Endothelial cell of umbilical vein (primary cell): ENCODE measurements around the gene CNTNAP2. TPM values are rescaled to one million over a fixed set of nuclear protein-coding genes. Genes with fewer than 3 reads are reported as not detected.

Experiments used
- BruUV-seq: library from RNA; stranded (reverse); fragments of 400-500 nt; replicated peaks from 2 replicates; lab custom pipeline; 2021; lab: Mats Ljungman, UMichigan
- CTCF ChIA-PET: fragments of 300-600, 350-600 bp; sonication (Branson Sonifier 250); formaldehyde crosslinking; loops from one replicate; lab custom pipeline; 2021; ENCODE audit warnings: antibody characterized with exemption, inconsistent platforms; lab: Charles Lee
- POLR2A ChIA-PET: fragments of 300-600, 350-600 bp; sonication (Branson Sonifier 250); formaldehyde crosslinking; loops from one replicate; lab custom pipeline; 2021; ENCODE audit warnings: antibody characterized with exemption, inconsistent platforms; lab: Charles Lee
- DNase-seq: peaks from one replicate; pipeline ENCODE4 v3.0.0-alpha.2; 2011; ENCODE audit warnings: low read depth, low spot score
- FAIRE-seq: peaks from 2 replicates; lab custom pipeline; 2011; peaks lifted over from hg19 to GRCh38; lab: Jason Lieb, UNC
- H2AFZ ChIP-seq: 2 replicates; pipeline ENCODE4 v1.6.0; 2012; ENCODE audit warnings: low read depth, low read length, control low read depth, inconsistent platforms
- H3K27ac ChIP-seq: 2 replicates; pipeline ENCODE4 v1.5.1; 2011; ENCODE audit warnings: low read depth, mild to moderate bottlenecking, control low read depth, low read length, moderate library complexity; ENCODE audit not compliant: insufficient read depth
- H3K27me3 ChIP-seq, 2 experiments: 2 replicates each; pipeline versions ENCODE4 v1.6.0 to v1.6.1; 2011; ENCODE audit warnings: low read length in 2 of 2, mixed read lengths in 1 of 2; ENCODE audit not compliant: control insufficient read depth in 2 of 2, insufficient read depth in 2 of 2
- H3K36me3 ChIP-seq, 2 experiments: 2 replicates in 1 of 2; 3 replicates in 1 of 2; pipeline ENCODE4 v1.5.1; 2011; ENCODE audit warnings: low read length in 2 of 2, mild to moderate bottlenecking in 1 of 2, moderate library complexity in 1 of 2; ENCODE audit not compliant: control insufficient read depth in 2 of 2, insufficient read depth in 2 of 2; ENCODE audit errors: extremely low read depth in 1 of 2
- H3K4me1 ChIP-seq: 3 replicates; pipeline ENCODE4 v1.5.1; 2011; ENCODE audit warnings: mild to moderate bottlenecking, low read length; ENCODE audit not compliant: control insufficient read depth, insufficient read depth; ENCODE audit errors: extremely low read depth
- H3K4me2 ChIP-seq: 2 replicates; pipeline ENCODE4 v1.6.1; 2011; ENCODE audit warnings: low read length, control low read depth, mixed read lengths; ENCODE audit not compliant: insufficient read depth
- H3K4me3 ChIP-seq, 3 experiments: fragments of 200-600 bp in 1 of 3; sonication (generic), shearing (Covaris generic) in 1 of 3; replicated peaks in 1 of 3; 2 replicates each; pipeline ENCODE4 v1.5.1; 2011 to 2016; ENCODE audit warnings: control low read depth in 3 of 3, low read length in 3 of 3, mild to moderate bottlenecking in 2 of 3, inconsistent platforms in 1 of 3, low read depth in 1 of 3, moderate library complexity in 1 of 3; ENCODE audit not compliant: insufficient read depth in 1 of 3
- H3K79me2 ChIP-seq: 2 replicates; pipeline ENCODE4 v1.6.0; 2012; ENCODE audit warnings: low read length, inconsistent platforms; ENCODE audit not compliant: control insufficient read depth, insufficient read depth
- H3K9ac ChIP-seq: replicated peaks from 2 replicates; pipeline ENCODE3; 2011; ENCODE audit warnings: low read length, control low read depth; ENCODE audit not compliant: insufficient read depth; ENCODE audit errors: extremely low read depth
- H3K9me1 ChIP-seq: replicated peaks from 3 replicates; pipeline ENCODE4 v1.6.0; 2011; ENCODE audit warnings: mild to moderate bottlenecking, low read length; ENCODE audit not compliant: control insufficient read depth, insufficient read depth; ENCODE audit errors: extremely low read depth
- H3K9me3 ChIP-seq: replicated peaks from 2 replicates; pipeline ENCODE4 v1.5.1; 2012; ENCODE audit warnings: low read length, inconsistent platforms; ENCODE audit not compliant: control insufficient read depth, insufficient read depth
- H4K20me1 ChIP-seq: replicated peaks from 2 replicates; pipeline ENCODE3; 2011; ENCODE audit warnings: mild to moderate bottlenecking, low read length; ENCODE audit not compliant: control insufficient read depth, insufficient read depth; ENCODE audit errors: extremely low read depth
- EZH2 ChIP-seq: IDR thresholded peaks from 2 replicates; pipeline ENCODE4 v1.6.1; 2012; ENCODE audit warnings: borderline replicate concordance, low read depth, mild to moderate bottlenecking, moderate library complexity, low read length, inconsistent platforms; ENCODE audit not compliant: severe bottlenecking
- FOS ChIP-seq: IDR thresholded peaks from 2 replicates; pipeline ENCODE4 v1.6.1; 2011; ENCODE audit warnings: mild to moderate bottlenecking, low read length, moderate library complexity, borderline replicate concordance; ENCODE audit not compliant: insufficient read depth
- GATA2 ChIP-seq: IDR thresholded peaks from 2 replicates; pipeline ENCODE4 v1.7.0; 2011; ENCODE audit warnings: low read depth, mild to moderate bottlenecking, moderate library complexity, mixed read lengths, low read length; ENCODE audit not compliant: insufficient read length, insufficient read depth
- JUN ChIP-seq: IDR thresholded peaks from 2 replicates; pipeline ENCODE4 v1.6.1; 2011; ENCODE audit warnings: borderline replicate concordance, low read depth; ENCODE audit not compliant: insufficient read length, insufficient read depth
- MYC ChIP-seq: IDR thresholded peaks from one replicate; pipeline ENCODE4 v1.6.1; 2011; ENCODE audit warnings: mild to moderate bottlenecking, low read depth, low read length
- POLR2A ChIP-seq: IDR thresholded peaks from 2 replicates; pipeline ENCODE4 v1.6.1; 2012; ENCODE audit warnings: low read depth, mild to moderate bottlenecking, control low read depth, low read length
- POLR2AphosphoS5 ChIP-seq: IDR thresholded peaks from 2 replicates; pipeline ENCODE4 v1.6.1; 2012; ENCODE audit warnings: low read depth, mild to moderate bottlenecking, control low read depth, low read length, moderate library complexity; ENCODE audit not compliant: insufficient read depth
- dilution Hi-C: fragments of 300-500 bp; cut with MboI; formaldehyde crosslinking; loops from one replicate; pipeline ENCODE4 v1.15.0; 2019; ENCODE audit warnings: low sequenced_read_pairs; ENCODE audit not compliant: extremely low pct_ligation_motif_present
- intact Hi-C: fragments of 100-400 bp; cut with micrococcal nuclease; formaldehyde crosslinking; loops from one replicate; pipeline ENCODE4 v1.10.0; 2022
- polyA plus RNA-seq, 4 experiments: library from polyadenylated mRNA; depleted of rRNA in 3 of 4; stranded (reverse) in 3 of 4; unstranded in 1 of 4; fragments of >200 nt; gene quantifications; 2 replicates each; pipeline versions ENCODE4 v1.2.1 to v1.2.3, GENCODE V29; 2011 to 2012; ENCODE audit warnings: missing spikeins in 1 of 4
- total RNA-seq: library from RNA; stranded (reverse); gene quantifications from 2 replicates; pipeline ENCODE4 v1.2.3, GENCODE V29; 2021
- TF ChIP-seq, protein P1 (sequence below), 2 donors: IDR thresholded peaks; 1 replicate in 1 of 2; 2 replicates in 1 of 2; pipeline ENCODE4 v1.5.1; 2011; ENCODE audit warnings: low read length in 2 of 2, mild to moderate bottlenecking in 2 of 2, moderate library complexity in 2 of 2, control low read depth in 1 of 2, inconsistent platforms in 1 of 2, low read depth in 1 of 2; ENCODE audit not compliant: insufficient read depth in 1 of 2; ENCODE audit errors: extremely low read depth in 1 of 2
- TF ChIP-seq, protein P2 (sequence below): IDR thresholded peaks from 2 replicates; pipeline ENCODE4 v1.6.1; 2011; ENCODE audit not compliant: insufficient read depth, insufficient read length

The CNTNAP2 gene
- total and polyA plus RNA-seq, 2 donors (not counting 3 experiments of a cell fraction or from before 2014, with no cell fraction given): not detected

DNA sequence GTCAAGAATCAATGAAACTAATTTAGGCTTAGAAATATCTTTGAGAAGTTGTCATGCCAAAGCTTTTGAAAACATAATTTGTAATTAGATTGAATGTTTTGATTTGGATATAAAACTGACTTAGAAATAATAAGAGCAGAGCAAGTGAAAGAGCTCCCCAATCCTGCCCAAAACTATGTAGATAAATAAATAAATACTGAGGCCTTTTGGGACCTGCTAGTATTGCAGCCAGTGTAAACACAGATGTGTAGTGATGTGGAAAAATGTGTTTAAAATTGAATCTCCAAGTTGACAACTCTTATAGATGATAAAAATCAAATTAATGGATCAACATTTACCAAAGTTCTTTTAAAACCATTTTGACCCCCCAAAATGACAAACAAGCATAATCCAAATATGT lies 896.1 kb downstream of the CNTNAP2 start:
- H3K79me2 ChIP-seq: no peaks in the 10 kb centered on the region
- H3K36me3 ChIP-seq: no peaks in the 10 kb centered on the region
- POLR2A ChIA-PET: no interaction called here
- intact Hi-C loops: no loop called here
- no peaks in the 10 kb centered on the region for H3K9me3 ChIP-seq
- H3K27me3 ChIP-seq: no peaks in the 10 kb centered on the region
- DNase-seq (no peak), FAIRE-seq (no peak)
- no peaks in the 10 kb centered on the region for H3K4me1 ChIP-seq
- no TSS peak for BruUV-seq
- TF ChIP-seq, protein P1, sequence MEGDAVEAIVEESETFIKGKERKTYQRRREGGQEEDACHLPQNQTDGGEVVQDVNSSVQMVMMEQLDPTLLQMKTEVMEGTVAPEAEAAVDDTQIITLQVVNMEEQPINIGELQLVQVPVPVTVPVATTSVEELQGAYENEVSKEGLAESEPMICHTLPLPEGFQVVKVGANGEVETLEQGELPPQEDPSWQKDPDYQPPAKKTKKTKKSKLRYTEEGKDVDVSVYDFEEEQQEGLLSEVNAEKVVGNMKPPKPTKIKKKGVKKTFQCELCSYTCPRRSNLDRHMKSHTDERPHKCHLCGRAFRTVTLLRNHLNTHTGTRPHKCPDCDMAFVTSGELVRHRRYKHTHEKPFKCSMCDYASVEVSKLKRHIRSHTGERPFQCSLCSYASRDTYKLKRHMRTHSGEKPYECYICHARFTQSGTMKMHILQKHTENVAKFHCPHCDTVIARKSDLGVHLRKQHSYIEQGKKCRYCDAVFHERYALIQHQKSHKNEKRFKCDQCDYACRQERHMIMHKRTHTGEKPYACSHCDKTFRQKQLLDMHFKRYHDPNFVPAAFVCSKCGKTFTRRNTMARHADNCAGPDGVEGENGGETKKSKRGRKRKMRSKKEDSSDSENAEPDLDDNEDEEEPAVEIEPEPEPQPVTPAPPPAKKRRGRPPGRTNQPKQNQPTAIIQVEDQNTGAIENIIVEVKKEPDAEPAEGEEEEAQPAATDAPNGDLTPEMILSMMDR (IDR thresholded peaks at IDR 0.05; ENCODE audit: extremely low read depth in 1 of 2, insufficient read depth in 1 of 2, low read depth in 1 of 2, low read length in 2 of 2): no peak
- TF ChIP-seq JUN (no peak), MYC (no peak), FOS (no peak), EZH2 (no peak), POLR2A (no peak), POLR2AphosphoS5 (no peak), GATA2 (no peak)
- TF ChIP-seq, protein P2, sequence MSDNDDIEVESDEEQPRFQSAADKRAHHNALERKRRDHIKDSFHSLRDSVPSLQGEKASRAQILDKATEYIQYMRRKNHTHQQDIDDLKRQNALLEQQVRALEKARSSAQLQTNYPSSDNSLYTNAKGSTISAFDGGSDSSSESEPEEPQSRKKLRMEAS: no peak
- CTCF ChIA-PET: no interaction called here
- H2AFZ ChIP-seq: no peak overlapping the region
- no peak overlapping the region for H3K4me2 ChIP-seq
- dilution Hi-C loops: no loop called here
- H3K27ac ChIP-seq: no peak overlapping the region
- H3K9ac ChIP-seq: no peak overlapping the region
- H3K9me1 ChIP-seq: no peaks in the 10 kb centered on the region
- H4K20me1 ChIP-seq: no peaks in the 10 kb centered on the region
- H3K4me3 ChIP-seq: no peak overlapping the region
